GM21447 (cell line): Measurements from ENCODE around the gene NDUFV1.
"Not testable (repeated sequence)": the region's sequence is repeated elsewhere in the genome, so short reads cannot be mapped to it uniquely, and the experiment has no call there.

Experiments
- ATAC-seq: cut with Tn5 transposase; IDR thresholded peaks from one replicate; pipeline ENCODE4 v1.9.1; 2021; ENCODE audit not compliant: unreplicated experiment

The NDUFV1 gene

DNA sequence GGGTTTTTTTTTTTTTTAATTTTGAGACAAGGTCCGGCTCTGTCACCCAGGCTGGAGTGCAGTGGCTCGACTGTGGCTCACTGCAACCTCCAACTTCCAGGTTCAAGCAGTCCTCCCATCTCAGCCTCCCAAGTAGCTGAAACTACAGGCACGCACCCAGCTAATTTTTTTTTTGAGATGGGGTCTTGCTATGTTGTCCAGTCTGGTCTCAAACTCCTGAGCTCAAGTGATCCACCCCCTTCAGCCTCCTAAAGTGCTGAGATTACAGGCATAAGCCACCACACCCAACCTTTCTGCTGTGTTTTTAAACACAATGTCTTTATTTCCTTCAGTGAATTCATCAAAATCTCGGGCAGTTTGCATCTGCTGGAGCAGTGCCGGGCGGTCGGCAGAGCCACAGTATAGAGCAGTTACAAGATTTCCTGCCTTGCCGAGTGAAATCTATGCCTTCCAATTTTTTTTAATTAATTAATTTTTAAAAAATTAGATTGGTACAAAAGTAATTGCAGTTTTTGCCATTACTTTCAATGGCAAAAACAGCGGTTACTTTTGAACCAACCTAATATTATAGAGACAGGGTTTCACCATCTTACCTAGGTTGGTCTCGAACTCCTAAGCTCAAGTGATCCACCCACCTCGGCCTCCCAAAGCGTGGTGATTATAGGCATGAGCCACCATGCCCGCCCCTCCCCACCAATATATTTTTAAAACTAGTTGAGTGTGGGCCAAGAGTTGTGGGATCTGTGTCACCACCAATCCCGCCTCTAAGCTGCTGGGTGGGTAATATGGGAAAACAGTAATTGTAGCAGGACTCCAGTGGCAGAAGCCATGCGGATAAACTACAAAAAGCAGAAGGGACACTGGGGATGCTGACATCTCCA, 46.5 kb downstream of the NDUFV1 start:
- ATAC-seq = no peak

DNA sequence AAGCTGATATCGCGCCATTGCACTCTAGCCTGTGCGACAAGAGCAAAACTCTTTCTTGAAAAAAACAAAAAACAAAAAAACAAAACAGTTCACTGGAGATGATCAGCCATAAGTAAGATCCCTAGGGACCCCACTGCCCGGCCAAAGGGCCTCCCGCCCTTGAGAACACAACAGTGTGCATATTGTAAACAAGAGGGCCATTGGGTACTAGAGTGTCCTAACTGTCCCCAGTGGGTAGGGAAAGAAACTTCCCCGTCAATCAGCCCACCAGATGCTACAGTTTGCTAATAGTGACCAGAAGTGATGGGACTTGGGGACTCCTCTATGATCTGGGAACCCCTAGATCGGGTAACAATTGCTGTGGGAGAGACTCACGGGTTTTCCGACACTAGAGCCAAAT, 47.5 kb downstream of the NDUFV1 start:
- ATAC-seq = no peak

DNA sequence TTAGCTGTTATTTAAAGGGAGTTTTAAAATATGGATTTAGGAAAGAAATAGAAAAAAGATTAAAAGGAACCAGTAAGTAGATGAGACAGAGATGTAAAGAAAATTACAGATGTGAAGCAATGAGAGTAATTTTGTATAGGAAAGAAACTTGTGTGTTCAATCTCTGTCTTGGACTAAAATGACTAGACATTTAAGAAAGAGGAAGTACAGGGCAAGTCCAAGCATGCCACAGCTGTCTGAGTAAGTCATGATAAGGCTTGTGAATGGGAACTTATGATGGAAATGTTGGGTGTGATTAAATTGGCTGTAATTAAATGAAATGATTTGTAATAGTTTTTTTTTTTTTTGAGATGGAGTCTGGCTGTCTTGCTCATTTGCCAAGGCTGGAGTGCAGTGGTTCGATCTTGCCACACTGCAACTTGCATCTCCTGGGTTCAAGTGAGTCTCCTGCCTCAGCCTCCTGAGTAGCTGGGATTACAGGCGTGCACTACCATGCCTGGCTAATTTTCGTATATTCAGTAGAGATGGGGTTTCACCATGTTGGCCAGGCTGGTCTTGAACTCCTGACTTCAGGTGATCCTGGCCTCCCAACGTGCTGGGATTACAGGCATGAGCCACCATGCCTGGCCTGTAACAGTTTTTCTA, 49.7 kb downstream of the NDUFV1 start:
- ATAC-seq = no peak

DNA sequence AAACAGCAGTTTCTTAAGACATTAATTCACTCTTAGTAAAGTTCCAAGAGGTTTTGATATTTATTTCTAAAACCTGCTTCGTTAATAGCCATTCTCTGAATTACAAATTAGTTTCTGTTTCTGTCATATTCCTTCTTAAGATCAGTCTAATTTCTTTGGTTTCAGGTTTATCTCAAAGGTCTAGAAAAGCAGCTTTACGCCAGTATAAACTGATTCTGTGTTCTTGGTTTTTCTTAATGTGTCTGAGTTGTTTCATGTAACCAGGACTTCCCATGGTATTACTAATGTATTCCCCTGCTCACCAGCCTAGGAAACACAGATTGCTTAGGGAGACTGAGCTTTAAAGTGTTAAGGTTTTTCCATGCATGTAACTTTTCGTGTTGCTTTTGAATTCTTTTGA, 50.6 kb downstream of the NDUFV1 start:
- ATAC-seq = no peak

DNA sequence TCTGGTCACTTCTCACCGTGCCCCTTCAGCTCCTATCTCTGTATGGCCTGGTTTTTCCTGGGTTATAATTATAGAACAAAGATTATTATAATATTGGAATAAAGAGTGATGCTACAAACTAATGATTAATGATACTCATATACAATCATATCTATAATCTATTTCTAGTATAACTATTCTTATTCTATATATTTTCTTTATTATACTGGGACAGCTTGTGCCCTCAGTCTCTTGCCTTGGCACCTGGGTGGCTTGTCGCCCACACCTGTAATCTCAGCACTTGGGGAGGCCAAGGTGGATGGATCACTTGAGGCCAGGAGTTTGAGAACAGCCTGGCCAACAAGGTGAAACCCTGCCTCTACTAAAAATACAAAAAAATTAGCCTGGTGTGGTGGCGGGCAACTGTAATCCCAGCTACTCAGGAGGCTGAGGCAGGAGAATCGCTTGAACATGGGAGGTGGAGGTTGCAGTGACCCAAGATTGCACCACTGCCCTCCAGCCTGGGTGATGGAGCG, 53.0 kb downstream of the NDUFV1 start:
- not testable (repeated sequence) for ATAC-seq

DNA sequence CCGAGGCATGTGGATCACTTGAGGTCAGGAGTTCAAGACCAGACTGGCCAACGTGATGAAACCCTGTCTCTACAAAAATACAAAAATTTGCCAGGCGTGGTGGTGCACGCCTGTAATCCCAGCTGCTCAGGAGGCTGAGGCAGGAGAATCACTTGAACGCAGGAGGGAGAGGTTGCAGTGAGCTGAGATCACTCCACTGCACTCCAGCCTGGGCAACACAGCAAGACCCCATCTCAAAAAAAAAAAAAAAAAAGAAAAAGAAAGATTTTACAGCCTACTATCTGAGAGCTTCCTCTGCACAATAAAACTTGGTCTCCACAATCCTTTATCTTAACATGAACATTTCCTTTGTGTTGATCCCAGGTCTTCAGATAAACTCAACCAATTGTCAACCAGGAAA, 54.0 kb downstream of the NDUFV1 start:
- ATAC-seq = not testable (repeated sequence)
